ENCODE measurements around the gene PRR11.

DNA sequence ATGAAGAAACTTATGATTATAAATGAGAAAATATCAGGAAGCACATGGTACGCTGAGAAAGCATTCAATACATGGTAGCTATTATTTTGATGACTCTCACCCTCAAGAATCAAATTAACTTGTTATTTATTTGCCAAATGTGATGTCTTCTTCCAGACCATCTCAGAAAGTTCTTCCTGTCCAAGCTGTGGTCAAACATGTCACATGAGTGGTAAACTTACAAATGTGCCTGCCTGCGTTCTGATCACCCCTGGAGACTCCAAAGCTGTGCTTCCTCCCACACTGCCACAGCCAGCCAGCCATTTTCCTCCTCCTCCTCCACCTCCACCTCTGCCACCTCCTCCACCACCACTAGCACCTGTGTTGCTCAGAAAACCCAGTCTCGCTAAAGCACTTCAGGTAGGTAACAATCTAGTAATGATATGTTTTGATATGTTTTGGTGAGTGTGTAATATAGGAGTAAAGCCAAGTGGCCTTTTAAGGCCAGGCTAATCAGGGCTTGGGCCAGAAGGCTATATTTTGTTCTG, 37.9 kb downstream of the PRR11 start:
- TF ChIP-seq POLR2A (IDR thresholded peaks at IDR 0.05) = no peak
- TF ChIP-seq, protein P1, sequence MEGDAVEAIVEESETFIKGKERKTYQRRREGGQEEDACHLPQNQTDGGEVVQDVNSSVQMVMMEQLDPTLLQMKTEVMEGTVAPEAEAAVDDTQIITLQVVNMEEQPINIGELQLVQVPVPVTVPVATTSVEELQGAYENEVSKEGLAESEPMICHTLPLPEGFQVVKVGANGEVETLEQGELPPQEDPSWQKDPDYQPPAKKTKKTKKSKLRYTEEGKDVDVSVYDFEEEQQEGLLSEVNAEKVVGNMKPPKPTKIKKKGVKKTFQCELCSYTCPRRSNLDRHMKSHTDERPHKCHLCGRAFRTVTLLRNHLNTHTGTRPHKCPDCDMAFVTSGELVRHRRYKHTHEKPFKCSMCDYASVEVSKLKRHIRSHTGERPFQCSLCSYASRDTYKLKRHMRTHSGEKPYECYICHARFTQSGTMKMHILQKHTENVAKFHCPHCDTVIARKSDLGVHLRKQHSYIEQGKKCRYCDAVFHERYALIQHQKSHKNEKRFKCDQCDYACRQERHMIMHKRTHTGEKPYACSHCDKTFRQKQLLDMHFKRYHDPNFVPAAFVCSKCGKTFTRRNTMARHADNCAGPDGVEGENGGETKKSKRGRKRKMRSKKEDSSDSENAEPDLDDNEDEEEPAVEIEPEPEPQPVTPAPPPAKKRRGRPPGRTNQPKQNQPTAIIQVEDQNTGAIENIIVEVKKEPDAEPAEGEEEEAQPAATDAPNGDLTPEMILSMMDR (IDR thresholded peaks at IDR 0.05) = no peak

All from thyroid gland (tissue), 4 donors.